ENCODE data around the gene NKX1-2. TPM values are rescaled to one million over a fixed set of nuclear protein-coding genes. Genes with fewer than 3 reads are reported as not detected.

Gene NKX1-2
- total RNA-seq, 1 experiment from 2014 or later: 57.7 TPM

DNA sequence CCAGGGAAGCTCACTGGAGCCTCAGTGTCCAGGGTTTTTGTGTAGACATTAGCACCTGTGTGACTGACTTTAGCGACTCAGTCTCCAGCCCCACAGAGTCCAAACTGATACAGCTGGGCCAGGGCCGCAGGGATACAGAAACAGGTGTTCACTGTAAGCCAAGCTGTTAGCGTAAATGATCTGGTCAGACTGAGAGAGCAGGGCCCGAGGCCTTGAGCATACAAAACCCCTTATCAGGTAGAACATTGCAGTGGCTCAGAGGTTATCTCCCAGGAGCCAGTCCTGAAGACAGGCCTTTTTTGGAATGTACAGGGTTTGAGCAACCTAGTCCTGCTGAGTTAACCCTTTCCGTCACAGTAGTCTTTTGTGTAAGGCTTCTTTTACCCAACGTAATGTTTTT, 36.8 kb upstream of the NKX1-2 start (continued):
- TF ChIP-seq, protein P1, sequence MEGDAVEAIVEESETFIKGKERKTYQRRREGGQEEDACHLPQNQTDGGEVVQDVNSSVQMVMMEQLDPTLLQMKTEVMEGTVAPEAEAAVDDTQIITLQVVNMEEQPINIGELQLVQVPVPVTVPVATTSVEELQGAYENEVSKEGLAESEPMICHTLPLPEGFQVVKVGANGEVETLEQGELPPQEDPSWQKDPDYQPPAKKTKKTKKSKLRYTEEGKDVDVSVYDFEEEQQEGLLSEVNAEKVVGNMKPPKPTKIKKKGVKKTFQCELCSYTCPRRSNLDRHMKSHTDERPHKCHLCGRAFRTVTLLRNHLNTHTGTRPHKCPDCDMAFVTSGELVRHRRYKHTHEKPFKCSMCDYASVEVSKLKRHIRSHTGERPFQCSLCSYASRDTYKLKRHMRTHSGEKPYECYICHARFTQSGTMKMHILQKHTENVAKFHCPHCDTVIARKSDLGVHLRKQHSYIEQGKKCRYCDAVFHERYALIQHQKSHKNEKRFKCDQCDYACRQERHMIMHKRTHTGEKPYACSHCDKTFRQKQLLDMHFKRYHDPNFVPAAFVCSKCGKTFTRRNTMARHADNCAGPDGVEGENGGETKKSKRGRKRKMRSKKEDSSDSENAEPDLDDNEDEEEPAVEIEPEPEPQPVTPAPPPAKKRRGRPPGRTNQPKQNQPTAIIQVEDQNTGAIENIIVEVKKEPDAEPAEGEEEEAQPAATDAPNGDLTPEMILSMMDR (IDR thresholded peaks at IDR 0.05): no peak
- TF ChIP-seq TEAD4 (CRISPR knock-in tag; IDR thresholded peaks at IDR 0.05): no peak
- TF ChIP-seq, protein P2, sequence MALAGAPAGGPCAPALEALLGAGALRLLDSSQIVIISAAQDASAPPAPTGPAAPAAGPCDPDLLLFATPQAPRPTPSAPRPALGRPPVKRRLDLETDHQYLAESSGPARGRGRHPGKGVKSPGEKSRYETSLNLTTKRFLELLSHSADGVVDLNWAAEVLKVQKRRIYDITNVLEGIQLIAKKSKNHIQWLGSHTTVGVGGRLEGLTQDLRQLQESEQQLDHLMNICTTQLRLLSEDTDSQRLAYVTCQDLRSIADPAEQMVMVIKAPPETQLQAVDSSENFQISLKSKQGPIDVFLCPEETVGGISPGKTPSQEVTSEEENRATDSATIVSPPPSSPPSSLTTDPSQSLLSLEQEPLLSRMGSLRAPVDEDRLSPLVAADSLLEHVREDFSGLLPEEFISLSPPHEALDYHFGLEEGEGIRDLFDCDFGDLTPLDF (CRISPR knock-in tag; IDR thresholded peaks at IDR 0.05): no peak
- no peak for TF ChIP-seq ETV6 (CRISPR knock-in tag; IDR thresholded peaks at IDR 0.05)

DNA sequence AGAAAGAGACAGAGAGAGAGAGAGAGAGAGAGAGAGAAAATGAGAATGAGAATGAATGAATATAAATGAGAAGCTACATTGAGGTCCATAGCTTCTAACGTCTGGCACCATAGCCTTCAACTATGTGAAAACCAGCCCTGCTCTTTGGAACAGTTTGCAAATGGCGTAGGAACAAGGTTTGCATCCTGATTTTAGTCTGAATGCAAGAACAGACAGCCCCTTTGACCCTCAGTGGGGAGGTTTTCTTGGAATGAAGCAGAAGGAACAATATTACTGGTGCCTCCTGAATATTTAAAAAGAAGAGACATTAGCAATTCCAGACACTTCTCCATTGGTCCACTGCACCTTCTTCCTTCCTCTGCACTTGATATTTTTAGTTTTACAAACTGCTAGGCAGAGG, 34.8 kb upstream of the NKX1-2 start:
- Mint-ChIP-seq H3K4me3 (no peak overlapping the region), H3K27me3 (ENCODE audit: low read depth) (no peaks in the 10 kb centered on the region), H3K4me1 (peaks cover 26% of the 10 kb centered on the region), H3K36me3 (peaks cover 48% of the 10 kb centered on the region), H3K27ac (no peak overlapping the region), H3K9me3 (peaks cover 17% of the 10 kb centered on the region)
- DNase-seq (ENCODE audit: low spot score) (no peak), ATAC-seq (no peak)
- ChIA-PET POLR2A (no interaction called here), CTCF (no interaction called here)
- TF ChIP-seq ZNF317 (CRISPR knock-in tag; IDR thresholded peaks at IDR 0.05; ENCODE audit: borderline replicate concordance, low read depth) (no peak), KAT7 (CRISPR knock-in tag; IDR thresholded peaks at IDR 0.05; ENCODE audit: borderline replicate concordance) (no peak), SMAD4 (CRISPR knock-in tag; IDR thresholded peaks at IDR 0.05) (no peak)
- TF ChIP-seq, protein P3, sequence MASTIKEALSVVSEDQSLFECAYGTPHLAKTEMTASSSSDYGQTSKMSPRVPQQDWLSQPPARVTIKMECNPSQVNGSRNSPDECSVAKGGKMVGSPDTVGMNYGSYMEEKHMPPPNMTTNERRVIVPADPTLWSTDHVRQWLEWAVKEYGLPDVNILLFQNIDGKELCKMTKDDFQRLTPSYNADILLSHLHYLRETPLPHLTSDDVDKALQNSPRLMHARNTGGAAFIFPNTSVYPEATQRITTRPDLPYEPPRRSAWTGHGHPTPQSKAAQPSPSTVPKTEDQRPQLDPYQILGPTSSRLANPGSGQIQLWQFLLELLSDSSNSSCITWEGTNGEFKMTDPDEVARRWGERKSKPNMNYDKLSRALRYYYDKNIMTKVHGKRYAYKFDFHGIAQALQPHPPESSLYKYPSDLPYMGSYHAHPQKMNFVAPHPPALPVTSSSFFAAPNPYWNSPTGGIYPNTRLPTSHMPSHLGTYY (CRISPR knock-in tag; IDR thresholded peaks at IDR 0.05): no peak

DNA sequence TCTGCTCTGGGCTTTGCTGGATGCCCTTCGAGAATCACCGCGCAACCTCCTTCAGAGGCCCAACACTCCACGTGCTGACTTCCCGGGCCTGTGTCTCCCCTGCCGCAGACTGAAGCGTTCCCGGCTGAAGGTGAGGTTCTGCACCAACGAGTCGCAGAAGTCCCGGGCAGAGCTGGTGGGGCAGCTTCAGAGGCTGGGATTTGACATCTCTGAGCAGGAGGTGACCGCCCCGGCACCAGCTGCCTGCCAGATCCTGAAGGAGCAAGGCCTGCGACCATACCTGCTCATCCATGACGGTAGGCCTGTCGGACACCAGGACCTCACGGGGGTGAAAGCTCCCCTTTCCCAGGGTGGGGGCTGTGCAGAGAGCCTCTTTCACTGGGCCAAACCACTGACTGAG, 34.2 kb upstream of the NKX1-2 start:
- H3K9me3 Mint-ChIP-seq: peaks cover 17% of the 10 kb centered on the region
- H3K4me3 Mint-ChIP-seq: no peak overlapping the region
- peaks cover 47% of the 10 kb centered on the region for H3K36me3 Mint-ChIP-seq
- H3K27me3 Mint-ChIP-seq (ENCODE audit: low read depth): no peaks in the 10 kb centered on the region
- ATAC-seq (no peak), DNase-seq (ENCODE audit: low spot score) (no peak)
- POLR2A ChIA-PET: no interaction called here
- H3K4me1 Mint-ChIP-seq: peaks cover 26% of the 10 kb centered on the region
- CTCF ChIA-PET: no interaction called here
- H3K27ac Mint-ChIP-seq: no peak overlapping the region
- TF ChIP-seq NR2C2 (CRISPR knock-in tag; IDR thresholded peaks at IDR 0.05) (no peak), ESRRA (CRISPR knock-in tag; IDR thresholded peaks at IDR 0.05; ENCODE audit: borderline replicate concordance) (no peak), HMGA2 (CRISPR knock-in tag; IDR thresholded peaks at IDR 0.05) (no peak), NR3C1 (CRISPR knock-in tag; conservative IDR thresholded peaks at IDR 0.05; ENCODE audit: low read depth) (no peak), OVOL2 (CRISPR knock-in tag; IDR thresholded peaks at IDR 0.05; ENCODE audit: borderline replicate concordance) (no peak), ELF4 (CRISPR knock-in tag; IDR thresholded peaks at IDR 0.05; ENCODE audit: low read depth) (no peak), NFYB (CRISPR knock-in tag; conservative IDR thresholded peaks at IDR 0.05; ENCODE audit: low read depth) (no peak), NFE2L1 (CRISPR knock-in tag; IDR thresholded peaks at IDR 0.05) (no peak), GABPB1 (CRISPR knock-in tag; IDR thresholded peaks at IDR 0.05) (no peak), GRHL2 (CRISPR knock-in tag; IDR thresholded peaks at IDR 0.05; ENCODE audit: insufficient replicate concordance, severe bottlenecking) (no peak), ZNF396 (CRISPR knock-in tag; IDR thresholded peaks at IDR 0.05; ENCODE audit: borderline replicate concordance) (no peak)
- TF ChIP-seq, protein P4, sequence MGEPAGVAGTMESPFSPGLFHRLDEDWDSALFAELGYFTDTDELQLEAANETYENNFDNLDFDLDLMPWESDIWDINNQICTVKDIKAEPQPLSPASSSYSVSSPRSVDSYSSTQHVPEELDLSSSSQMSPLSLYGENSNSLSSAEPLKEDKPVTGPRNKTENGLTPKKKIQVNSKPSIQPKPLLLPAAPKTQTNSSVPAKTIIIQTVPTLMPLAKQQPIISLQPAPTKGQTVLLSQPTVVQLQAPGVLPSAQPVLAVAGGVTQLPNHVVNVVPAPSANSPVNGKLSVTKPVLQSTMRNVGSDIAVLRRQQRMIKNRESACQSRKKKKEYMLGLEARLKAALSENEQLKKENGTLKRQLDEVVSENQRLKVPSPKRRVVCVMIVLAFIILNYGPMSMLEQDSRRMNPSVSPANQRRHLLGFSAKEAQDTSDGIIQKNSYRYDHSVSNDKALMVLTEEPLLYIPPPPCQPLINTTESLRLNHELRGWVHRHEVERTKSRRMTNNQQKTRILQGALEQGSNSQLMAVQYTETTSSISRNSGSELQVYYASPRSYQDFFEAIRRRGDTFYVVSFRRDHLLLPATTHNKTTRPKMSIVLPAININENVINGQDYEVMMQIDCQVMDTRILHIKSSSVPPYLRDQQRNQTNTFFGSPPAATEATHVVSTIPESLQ (CRISPR knock-in tag; IDR thresholded peaks at IDR 0.05): no peak
- TF ChIP-seq, protein P3 (CRISPR knock-in tag; IDR thresholded peaks at IDR 0.05): no peak
- TF ChIP-seq, protein P5, sequence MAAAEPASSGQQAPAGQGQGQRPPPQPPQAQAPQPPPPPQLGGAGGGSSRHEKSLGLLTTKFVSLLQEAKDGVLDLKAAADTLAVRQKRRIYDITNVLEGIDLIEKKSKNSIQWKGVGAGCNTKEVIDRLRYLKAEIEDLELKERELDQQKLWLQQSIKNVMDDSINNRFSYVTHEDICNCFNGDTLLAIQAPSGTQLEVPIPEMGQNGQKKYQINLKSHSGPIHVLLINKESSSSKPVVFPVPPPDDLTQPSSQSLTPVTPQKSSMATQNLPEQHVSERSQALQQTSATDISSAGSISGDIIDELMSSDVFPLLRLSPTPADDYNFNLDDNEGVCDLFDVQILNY (CRISPR knock-in tag; IDR thresholded peaks at IDR 0.05): no peak
- TF ChIP-seq, protein P6, sequence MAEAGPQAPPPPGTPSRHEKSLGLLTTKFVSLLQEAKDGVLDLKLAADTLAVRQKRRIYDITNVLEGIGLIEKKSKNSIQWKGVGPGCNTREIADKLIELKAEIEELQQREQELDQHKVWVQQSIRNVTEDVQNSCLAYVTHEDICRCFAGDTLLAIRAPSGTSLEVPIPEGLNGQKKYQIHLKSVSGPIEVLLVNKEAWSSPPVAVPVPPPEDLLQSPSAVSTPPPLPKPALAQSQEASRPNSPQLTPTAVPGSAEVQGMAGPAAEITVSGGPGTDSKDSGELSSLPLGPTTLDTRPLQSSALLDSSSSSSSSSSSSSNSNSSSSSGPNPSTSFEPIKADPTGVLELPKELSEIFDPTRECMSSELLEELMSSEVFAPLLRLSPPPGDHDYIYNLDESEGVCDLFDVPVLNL (CRISPR knock-in tag; IDR thresholded peaks at IDR 0.05; ENCODE audit: borderline replicate concordance, low read depth): no peak
- TF ChIP-seq, protein P7, sequence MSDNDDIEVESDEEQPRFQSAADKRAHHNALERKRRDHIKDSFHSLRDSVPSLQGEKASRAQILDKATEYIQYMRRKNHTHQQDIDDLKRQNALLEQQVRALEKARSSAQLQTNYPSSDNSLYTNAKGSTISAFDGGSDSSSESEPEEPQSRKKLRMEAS (CRISPR knock-in tag; IDR thresholded peaks at IDR 0.05): no peak
- TF ChIP-seq, protein P8, sequence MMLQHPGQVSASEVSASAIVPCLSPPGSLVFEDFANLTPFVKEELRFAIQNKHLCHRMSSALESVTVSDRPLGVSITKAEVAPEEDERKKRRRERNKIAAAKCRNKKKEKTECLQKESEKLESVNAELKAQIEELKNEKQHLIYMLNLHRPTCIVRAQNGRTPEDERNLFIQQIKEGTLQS (CRISPR knock-in tag; conservative IDR thresholded peaks at IDR 0.05): no peak
